Mucosa of gallbladder (tissue), 1 donor: Measurements from ENCODE around the gene CSMD2. TPM values are rescaled to one million over a fixed set of nuclear protein-coding genes. Genes with fewer than 3 reads are reported as not detected.
A peak's percentile ranks its signal among the peaks of the same experiment; 100 is the strongest.

Source experiments
- DNase-seq: peaks from one replicate; pipeline ENCODE4 v3.0.0-alpha.2; 2020; ENCODE audit warnings: low spot score
- total RNA-seq: library from RNA; stranded (reverse); gene quantifications from one replicate; pipeline ENCODE4 v1.2.1, GENCODE V29; 2021
- donor health status: DM: no; HTN: no; CAD: no.

CSMD2 gene
- total RNA-seq, 1 donor from 2014 or later = 6.5 TPM

- no peak for DNase-seq
These were observed 482.7 kb downstream of the CSMD2 start for GRCh38 chr1:33682371-33682770.

GRCh38 chr1:33680281-33680840 is 484.7 kb downstream of the CSMD2 start:
- DNase-seq = no peak

- no peak for DNase-seq
These were observed 494.5 kb downstream of the CSMD2 start for GRCh38 chr1:33670567-33670966.

- no peak for DNase-seq
These were observed 496.3 kb downstream of the CSMD2 start for GRCh38 chr1:33668695-33669094.

GRCh38 chr1:33667386-33668282 is 497.4 kb downstream of the CSMD2 start:
- DNase-seq = peak; percentile 72

GRCh38 chr1:33666616-33667015 is 498.4 kb downstream of the CSMD2 start:
- peak; percentile 43 for DNase-seq

GRCh38 chr1:33661811-33662454 is 503.1 kb downstream of the CSMD2 start:
- no peak for DNase-seq

GRCh38 chr1:33660956-33661355 is 504.1 kb downstream of the CSMD2 start:
- DNase-seq = no peak

- peak; percentile 59 for DNase-seq
These were observed 504.8 kb downstream of the CSMD2 start for GRCh38 chr1:33660244-33660643.

- DNase-seq = no peak
These were observed 505.4 kb downstream of the CSMD2 start for GRCh38 chr1:33659641-33660040.

GRCh38 chr1:33657833-33658232 is 507.2 kb downstream of the CSMD2 start:
- no peak for DNase-seq

- no peak for DNase-seq
These were observed 508.5 kb downstream of the CSMD2 start for GRCh38 chr1:33656467-33657005.

- DNase-seq = no peak
These were observed 509.5 kb downstream of the CSMD2 start for GRCh38 chr1:33655496-33655895.

- DNase-seq = no peak
These were observed 510.7 kb downstream of the CSMD2 start for GRCh38 chr1:33654267-33654834.

GRCh38 chr1:33653226-33653625 is 511.8 kb downstream of the CSMD2 start:
- no peak for DNase-seq

GRCh38 chr1:33650708-33651107 is 514.3 kb downstream of the CSMD2 start:
- no peak for DNase-seq

- no peak for DNase-seq
These were observed 515.3 kb downstream of the CSMD2 start for GRCh38 chr1:33649759-33650158.

- DNase-seq = no peak
These were observed 521.8 kb downstream of the CSMD2 start for GRCh38 chr1:33643216-33643615.

GRCh38 chr1:33641104-33641830 is 523.8 kb downstream of the CSMD2 start:
- DNase-seq = no peak

GRCh38 chr1:33640114-33640660 is 524.8 kb downstream of the CSMD2 start:
- DNase-seq = no peak

- DNase-seq = no peak
These were observed 527.1 kb downstream of the CSMD2 start for GRCh38 chr1:33637846-33638440.
